Hepatocyte (in vitro differentiated cells): Measurements from ENCODE around the gene SCIN. TPM values are rescaled to one million over a fixed set of nuclear protein-coding genes. Genes with fewer than 3 reads are reported as not detected.

Source experiments
- DNase-seq: peaks from one replicate; pipeline ENCODE4 v3.0.0-alpha.2; 2016; ENCODE audit warnings: low spot score
- H2AFZ ChIP-seq: fragments of 200-600 bp; sonication (generic); 2 replicates; pipeline ENCODE4 v1.6.0; 2016; ENCODE audit warnings: antibody characterized with exemption, mild to moderate bottlenecking
- H3K27ac ChIP-seq: fragments of 200-600 bp; sonication (generic); 2 replicates; pipeline ENCODE4 v1.5.1; 2016; ENCODE audit warnings: mild to moderate bottlenecking
- H3K27me3 ChIP-seq: fragments of 200-600 bp; sonication (generic); 2 replicates; pipeline ENCODE4 v1.6.1; 2016
- H3K36me3 ChIP-seq: fragments of 200-600 bp; sonication (generic); replicated peaks from 2 replicates; pipeline ENCODE4 v1.5.1; 2016; ENCODE audit warnings: low read depth; ENCODE audit not compliant: insufficient read depth
- H3K4me1 ChIP-seq: fragments of 200-600 bp; sonication (generic); 2 replicates; pipeline ENCODE4 v1.5.1; 2016; ENCODE audit warnings: mild to moderate bottlenecking, moderate library complexity; ENCODE audit not compliant: insufficient read depth
- H3K4me2 ChIP-seq: fragments of 200-600 bp; sonication (generic); 2 replicates; pipeline ENCODE4 v1.6.0; 2016
- H3K4me3 ChIP-seq: fragments of 200-600 bp; sonication (generic); 2 replicates; pipeline ENCODE4 v1.5.1; 2016; ENCODE audit warnings: mild to moderate bottlenecking
- H3K79me2 ChIP-seq: fragments of 200-600 bp; sonication (generic); 2 replicates; pipeline ENCODE4 v1.6.0; 2017; ENCODE audit warnings: mild to moderate bottlenecking
- H3K9me2 ChIP-seq: fragments of 200-600 bp; sonication (generic); replicated peaks from 2 replicates; pipeline ENCODE4 v1.6.0; 2017; ENCODE audit warnings: mild to moderate bottlenecking; ENCODE audit not compliant: insufficient read depth
- H3K9me3 ChIP-seq: fragments of 200-600 bp; sonication (generic); 2 replicates; pipeline ENCODE4 v1.5.1; 2016; ENCODE audit warnings: low read depth, mild to moderate bottlenecking
- H4K20me1 ChIP-seq: fragments of 200-600 bp; sonication (generic); 2 replicates; pipeline ENCODE4 v1.6.0; 2016; ENCODE audit warnings: mild to moderate bottlenecking; ENCODE audit not compliant: insufficient read depth, poor library complexity, severe bottlenecking
- EZH2 ChIP-seq: fragments of 200-600 bp; sonication (generic); IDR thresholded peaks from 2 replicates; pipeline ENCODE4 v1.6.1; 2016; ENCODE audit warnings: antibody characterized with exemption, mild to moderate bottlenecking, borderline replicate concordance
- EZH2phosphoT487 ChIP-seq: fragments of 200-600 bp; sonication (generic); IDR thresholded peaks from one replicate; pipeline ENCODE4 v1.6.1; 2018; ENCODE audit warnings: antibody characterized with exemption, mild to moderate bottlenecking, low read depth, moderate library complexity; ENCODE audit not compliant: unreplicated experiment, severe bottlenecking
- WGBS: methylation state at CpG from one replicate; pipeline ENCODE4 v1.1.6; 2016; ENCODE audit warnings: low lambda C conversion rate; ENCODE audit errors: missing lambda C conversion rate; 5-methylcytosine and 5-hydroxymethylcytosine counted together
- polyA plus RNA-seq: library from polyadenylated mRNA; unstranded; fragments of >200 nt; fragmentation: Nextera tagmentation; extraction: Ambion mirVana; gene quantifications from 2 replicates; pipeline ENCODE4 v1.2.1, GENCODE V29; 2016
- total RNA-seq: library from RNA; depleted of rRNA; stranded (reverse); fragments of >200 nt; gene quantifications from 2 replicates; pipeline ENCODE4 v1.2.3, GENCODE V29; 2014
- TF ChIP-seq, protein P1 (sequence below): fragments of 200-600 bp; sonication (generic); IDR thresholded peaks from 2 replicates; pipeline ENCODE4 v1.5.1; 2016; ENCODE audit warnings: antibody characterized with exemption, mild to moderate bottlenecking; ENCODE audit not compliant: poor library complexity

The SCIN gene
- total and polyA plus RNA-seq, 2 experiments from 2014 or later = 6.3 to 6.7 TPM

DNA sequence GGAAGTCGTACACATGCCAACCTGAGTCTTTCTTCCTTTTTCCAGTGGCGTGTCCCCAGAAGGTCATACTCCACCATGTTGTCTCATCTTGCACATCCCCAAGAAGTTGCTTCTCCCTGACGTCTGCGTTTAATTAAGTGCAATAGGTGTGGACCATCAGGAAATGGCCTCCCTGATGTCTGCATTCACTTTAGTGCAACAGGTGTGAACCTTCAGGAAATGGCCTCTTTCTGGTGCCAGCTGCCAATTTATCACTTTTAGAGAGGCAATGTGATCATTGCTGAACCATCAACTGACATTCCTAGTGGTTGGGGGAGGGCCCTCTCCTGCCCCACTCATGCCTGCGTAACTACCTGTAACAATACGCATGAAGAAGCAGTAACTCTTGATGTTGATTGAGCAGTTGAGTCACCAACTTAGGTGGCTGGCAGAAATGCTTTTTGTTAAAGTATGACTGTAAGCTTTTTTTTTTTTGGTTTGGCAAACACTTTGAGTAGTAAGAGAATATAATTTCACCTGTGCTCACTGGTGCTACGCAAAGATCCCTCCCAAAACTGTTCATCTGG, 25.8 kb downstream of the SCIN start:
- Histone ChIP-seq H3K4me3 (no peak overlapping the region), H3K79me2 (no peaks in the 10 kb centered on the region), H3K9me3 (no peaks in the 10 kb centered on the region), H3K27me3 (no peaks in the 10 kb centered on the region), H3K27ac (no peak overlapping the region), H2AFZ (no peak overlapping the region), H3K36me3 (no peaks in the 10 kb centered on the region), H3K9me2 (no peaks in the 10 kb centered on the region), H3K4me1 (no peaks in the 10 kb centered on the region), H3K4me2 (no peak overlapping the region), H4K20me1 (no peaks in the 10 kb centered on the region)
- DNase-seq = no peak
- no peak for TF ChIP-seq EZH2
- 78% methylated on average over 7 of the region's 7 CpGs for WGBS

DNA sequence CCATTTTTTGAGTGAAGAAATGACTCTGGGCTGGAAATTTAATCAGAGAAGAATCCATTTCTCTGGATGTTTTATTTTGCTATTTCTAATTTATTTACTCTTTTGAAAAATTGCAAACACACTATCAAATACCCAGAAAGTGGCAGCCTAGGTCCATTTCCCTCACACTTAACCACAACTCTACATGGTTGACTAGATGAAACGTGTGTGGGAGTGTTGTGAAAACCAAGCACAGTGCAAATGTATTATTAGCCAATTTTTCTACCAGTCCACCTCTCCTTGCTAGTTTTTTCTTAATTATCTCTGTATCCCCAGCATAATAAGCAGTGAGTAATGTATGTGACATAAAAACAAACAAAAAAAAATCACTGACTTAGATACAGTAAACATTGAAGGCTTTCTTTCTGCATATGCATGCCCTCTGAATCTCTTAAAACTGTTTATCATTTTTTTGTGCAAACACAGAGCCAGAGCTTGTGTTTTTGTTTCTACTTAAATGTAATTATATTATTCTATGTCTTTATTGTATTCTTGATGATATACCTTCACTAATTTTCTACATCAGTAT, 30.9 kb downstream of the SCIN start:
- TF ChIP-seq, protein P1, sequence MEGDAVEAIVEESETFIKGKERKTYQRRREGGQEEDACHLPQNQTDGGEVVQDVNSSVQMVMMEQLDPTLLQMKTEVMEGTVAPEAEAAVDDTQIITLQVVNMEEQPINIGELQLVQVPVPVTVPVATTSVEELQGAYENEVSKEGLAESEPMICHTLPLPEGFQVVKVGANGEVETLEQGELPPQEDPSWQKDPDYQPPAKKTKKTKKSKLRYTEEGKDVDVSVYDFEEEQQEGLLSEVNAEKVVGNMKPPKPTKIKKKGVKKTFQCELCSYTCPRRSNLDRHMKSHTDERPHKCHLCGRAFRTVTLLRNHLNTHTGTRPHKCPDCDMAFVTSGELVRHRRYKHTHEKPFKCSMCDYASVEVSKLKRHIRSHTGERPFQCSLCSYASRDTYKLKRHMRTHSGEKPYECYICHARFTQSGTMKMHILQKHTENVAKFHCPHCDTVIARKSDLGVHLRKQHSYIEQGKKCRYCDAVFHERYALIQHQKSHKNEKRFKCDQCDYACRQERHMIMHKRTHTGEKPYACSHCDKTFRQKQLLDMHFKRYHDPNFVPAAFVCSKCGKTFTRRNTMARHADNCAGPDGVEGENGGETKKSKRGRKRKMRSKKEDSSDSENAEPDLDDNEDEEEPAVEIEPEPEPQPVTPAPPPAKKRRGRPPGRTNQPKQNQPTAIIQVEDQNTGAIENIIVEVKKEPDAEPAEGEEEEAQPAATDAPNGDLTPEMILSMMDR = no peak
- TF ChIP-seq EZH2phosphoT487 = no peak
- no peak for TF ChIP-seq EZH2
- DNase-seq = no peak

DNA sequence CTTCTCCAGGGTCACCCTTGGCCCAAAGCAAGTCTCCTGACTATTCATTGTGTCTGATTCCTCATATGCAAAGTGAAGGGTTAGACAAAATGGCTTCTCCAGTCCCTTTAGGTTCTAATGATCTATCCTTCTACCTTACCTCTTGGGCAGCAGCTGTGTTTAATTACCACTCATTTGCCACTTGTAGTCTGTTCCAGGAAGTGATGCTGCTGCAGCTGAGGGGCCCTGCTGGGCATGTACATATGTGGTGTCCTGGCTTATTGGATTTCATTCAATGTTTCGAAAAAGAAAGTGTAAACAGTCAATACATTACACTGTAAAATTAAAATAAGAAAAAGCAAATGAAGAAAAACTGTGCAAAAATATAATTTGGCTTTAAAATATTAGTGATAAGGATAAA, 36.6 kb downstream of the SCIN start:
- Histone ChIP-seq H4K20me1 (no peaks in the 10 kb centered on the region), H3K79me2 (no peaks in the 10 kb centered on the region), H2AFZ (no peak overlapping the region), H3K36me3 (no peaks in the 10 kb centered on the region), H3K9me3 (no peaks in the 10 kb centered on the region), H3K4me3 (no peak overlapping the region), H3K4me1 (no peaks in the 10 kb centered on the region), H3K4me2 (no peak overlapping the region), H3K27me3 (no peaks in the 10 kb centered on the region), H3K27ac (no peak overlapping the region), H3K9me2 (no peaks in the 10 kb centered on the region)
- TF ChIP-seq EZH2 (no peak), EZH2phosphoT487 (no peak)
- TF ChIP-seq, protein P1 = no peak
- DNase-seq = no peak
- 81% methylated on average over 1 of the region's 1 CpG for WGBS

More for the DNA sequence above, 30.9 kb downstream of the SCIN start:
- H3K36me3 ChIP-seq = no peaks in the 10 kb centered on the region
- H4K20me1 ChIP-seq = no peaks in the 10 kb centered on the region
- no peak overlapping the region for H2AFZ ChIP-seq
- H3K4me3 ChIP-seq = no peak overlapping the region
- H3K4me1 ChIP-seq = no peaks in the 10 kb centered on the region
- no peaks in the 10 kb centered on the region for H3K79me2 ChIP-seq
- no peaks in the 10 kb centered on the region for H3K9me2 ChIP-seq
- H3K4me2 ChIP-seq = no peak overlapping the region
- H3K27ac ChIP-seq = no peak overlapping the region
- H3K9me3 ChIP-seq = no peaks in the 10 kb centered on the region
- H3K27me3 ChIP-seq = no peaks in the 10 kb centered on the region
- WGBS = 73% methylated on average over 1 of the region's 1 CpG

DNA sequence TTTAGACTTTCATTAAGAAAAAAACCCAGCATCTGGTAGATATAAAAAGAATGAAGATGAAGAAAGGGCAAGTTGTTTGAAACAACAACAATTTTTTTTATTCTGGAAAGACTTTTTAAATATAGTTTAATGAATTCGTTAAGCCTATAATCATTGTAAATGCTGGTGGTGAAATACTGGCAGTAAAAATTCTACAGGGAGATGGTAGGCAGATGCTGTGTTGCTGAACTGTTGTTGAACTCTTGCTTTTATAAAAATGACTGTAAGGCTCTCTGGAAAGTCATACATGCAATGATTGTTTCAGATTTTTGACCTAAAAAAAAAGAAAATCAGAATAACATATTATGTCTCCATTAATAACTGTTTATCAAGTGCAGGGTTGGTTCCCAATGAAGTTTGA, 39.0 kb downstream of the SCIN start:
- TF ChIP-seq, protein P1 = no peak
- TF ChIP-seq EZH2 = no peak
- H3K9me3 ChIP-seq = no peaks in the 10 kb centered on the region
- WGBS = 65% methylated on average over 1 of the region's 1 CpG
- no peaks in the 10 kb centered on the region for H3K27me3 ChIP-seq
- no peaks in the 10 kb centered on the region for H3K4me1 ChIP-seq
- H3K9me2 ChIP-seq = no peaks in the 10 kb centered on the region
- no peaks in the 10 kb centered on the region for H4K20me1 ChIP-seq
- H3K36me3 ChIP-seq = no peaks in the 10 kb centered on the region
- H3K4me2 ChIP-seq = no peak overlapping the region
- no peak for DNase-seq
- no peaks in the 10 kb centered on the region for H3K79me2 ChIP-seq
- no peak overlapping the region for H2AFZ ChIP-seq
- no peak overlapping the region for H3K4me3 ChIP-seq
- H3K27ac ChIP-seq = no peak overlapping the region
